Natural killer cell (primary cell): Measurements from ENCODE around the gene SOX15. TPM values are rescaled to one million over a fixed set of nuclear protein-coding genes. Genes with fewer than 3 reads are reported as not detected.

Experiments
- ATAC-seq, 3 donors: fragments of 150-1000 bp in 2 of 3; fragments of 200-7000 bp in 1 of 3; cut with Tn5 transposase; 1 replicate in 1 of 3; 2 replicates in 2 of 3; pipeline ENCODE4 v1.10.0; 2021; ENCODE audit warnings: mild to moderate bottlenecking in 2 of 3, moderate library complexity in 2 of 3
- DNase-seq, 2 donors: peaks; one replicate each; pipeline versions ENCODE4 v3.0.0 to v3.0.0-alpha.2; 2013 to 2021; ENCODE audit warnings: mixed read lengths in 1 of 2
- H3K27ac ChIP-seq: one replicate; pipeline ENCODE4 v1.5.1; 2013; ENCODE audit warnings: mild to moderate bottlenecking, low read length
- H3K27me3 ChIP-seq: one replicate; pipeline ENCODE4 v1.6.1; 2013; ENCODE audit warnings: low read length; ENCODE audit not compliant: control insufficient read depth, insufficient read depth
- H3K36me3 ChIP-seq: one replicate; pipeline ENCODE4 v1.6.1; 2013; ENCODE audit warnings: low read length; ENCODE audit not compliant: control insufficient read depth, insufficient read depth
- H3K4me1 ChIP-seq: one replicate; pipeline ENCODE4 v1.6.1; 2013; ENCODE audit warnings: low read length; ENCODE audit not compliant: control insufficient read depth, insufficient read depth
- H3K4me3 ChIP-seq: one replicate; pipeline ENCODE4 v1.5.1; 2013; ENCODE audit warnings: low read length
- H3K9me3 ChIP-seq: one replicate; pipeline ENCODE4 v1.6.1; 2013; ENCODE audit warnings: low read length; ENCODE audit not compliant: control insufficient read depth, insufficient read depth
- H3K27ac Mint-ChIP-seq, 2 donors: one replicate each; pipeline ENCODE4 v1.8.0; 2022; ENCODE audit warnings: mild to moderate bottlenecking in 2 of 2, mixed read lengths in 2 of 2, moderate library complexity in 1 of 2
- H3K27me3 Mint-ChIP-seq, 2 donors: one replicate each; pipeline ENCODE4 v1.8.0; 2022; ENCODE audit warnings: low read depth in 2 of 2, mixed read lengths in 2 of 2
- H3K36me3 Mint-ChIP-seq: one replicate; pipeline ENCODE4 v1.8.0; 2022; ENCODE audit warnings: mixed read lengths
- H3K4me1 Mint-ChIP-seq, 2 donors: one replicate each; pipeline ENCODE4 v1.8.0; 2022; ENCODE audit warnings: mixed read lengths in 2 of 2
- H3K4me3 Mint-ChIP-seq: one replicate; pipeline ENCODE4 v1.8.0; 2022; ENCODE audit warnings: mild to moderate bottlenecking, moderate library complexity, mixed read lengths
- H3K9me3 Mint-ChIP-seq, 2 donors: one replicate each; pipeline ENCODE4 v1.8.0; 2022; ENCODE audit warnings: mixed read lengths in 2 of 2
- CTCF ChIP-seq: fragments of 200-600 bp; IDR thresholded peaks from one replicate; pipeline ENCODE4 v1.8.0; 2022; ENCODE audit warnings: antibody characterized with exemption
- WGBS: methylation state at CpG from one replicate; pipeline ENCODE4 v1.1.7; 2013; ENCODE audit warnings: missing lambda C conversion rate; ENCODE audit not compliant: insufficient coverage; 5-methylcytosine and 5-hydroxymethylcytosine counted together
- intact Hi-C: fragments of 100-400 bp; cut with micrococcal nuclease; formaldehyde crosslinking; loops from one replicate; pipeline ENCODE4 v1.14.2; 2022
- total RNA-seq, 4 donors: library from RNA; stranded (reverse); fragments of 120-200 nt in 1 of 4; gene quantifications; one replicate each; pipeline versions ENCODE4 v1.2.3 to v1.2.4, GENCODE V29; 2013 to 2022

SOX15 gene
- total RNA-seq, 3 donors from 2014 or later (not counting 1 experiment from before 2014, with no cell fraction given) = 0.27 TPM; not detected in 2

GRCh38 chr17:7575481-7575883 is 14.4 kb downstream of the SOX15 start:
- H3K27me3 ChIP-seq = no peaks in the 10 kb centered on the region
- peaks cover 56% of the 10 kb centered on the region for H3K4me1 ChIP-seq
- ATAC-seq = no peak
- no peak for DNase-seq
- Mint-ChIP-seq H3K36me3 (peaks cover 15% of the 10 kb centered on the region), H3K27me3 (no peaks in the 10 kb centered on the region), H3K27ac (peak overlapping the region; percentile 98 to 100), H3K4me3 (peak overlapping the region; percentile 21), H3K4me1 (peaks cover 56 to 66% of the 10 kb centered on the region in 2 donors), H3K9me3 (no peaks in the 10 kb centered on the region)
- no peaks in the 10 kb centered on the region for H3K9me3 ChIP-seq
- peak overlapping the region; percentile 15 for H3K27ac ChIP-seq
- TF ChIP-seq CTCF = no peak
- peaks cover 55% of the 10 kb centered on the region for H3K36me3 ChIP-seq
- WGBS = 73% methylated on average over 1 of the region's 1 CpG
- H3K4me3 ChIP-seq = no peak overlapping the region
- intact Hi-C loops = no loop called here

- Histone ChIP-seq H3K36me3 (peaks cover 60% of the 10 kb centered on the region), H3K4me3 (peak overlapping the region; percentile 93), H3K4me1 (peaks cover 45% of the 10 kb centered on the region), H3K27me3 (no peaks in the 10 kb centered on the region), H3K27ac (peak overlapping the region; percentile 36), H3K9me3 (no peaks in the 10 kb centered on the region)
- no peak for TF ChIP-seq CTCF
- Mint-ChIP-seq H3K27me3 (no peaks in the 10 kb centered on the region), H3K9me3 (no peaks in the 10 kb centered on the region), H3K36me3 (peaks cover 15% of the 10 kb centered on the region), H3K4me3 (peak overlapping the region; percentile 99), H3K27ac (peak overlapping the region; percentile 98 to 100), H3K4me1 (peaks cover 48 to 55% of the 10 kb centered on the region in 2 donors)
- no peak for ATAC-seq
- WGBS = 40% methylated on average over 14 of the region's 15 CpGs
- intact Hi-C loops = loop anchor here (5.0 kb wide), 1 partner anchor 268 kb away; no protein-coding TSS in a partner anchor
- peak in 1 of 2 donors; percentile 29 for DNase-seq
Observed at GRCh38 chr17:7574176-7574953, 15.5 kb downstream of the SOX15 start.

GRCh38 chr17:7573324-7574080 is 16.4 kb downstream of the SOX15 start:
- Histone ChIP-seq H3K27me3 (no peaks in the 10 kb centered on the region), H3K4me3 (peak overlapping the region; percentile 93), H3K27ac (peak overlapping the region; percentile 96), H3K9me3 (no peaks in the 10 kb centered on the region), H3K36me3 (peaks cover 55% of the 10 kb centered on the region), H3K4me1 (peaks cover 36% of the 10 kb centered on the region)
- ATAC-seq = peak; percentile 51 to 70 (median 53)
- no peak for TF ChIP-seq CTCF
- Mint-ChIP-seq H3K9me3 (no peaks in the 10 kb centered on the region), H3K36me3 (peaks cover 15% of the 10 kb centered on the region), H3K27ac (peak overlapping the region; percentile 98 to 100), H3K4me1 (peaks cover 43 to 47% of the 10 kb centered on the region in 2 donors), H3K27me3 (no peaks in the 10 kb centered on the region), H3K4me3 (peak overlapping the region; percentile 99)
- DNase-seq = peak; percentile 91 to 97
- WGBS = under 1% methylated on average over 71 of the region's 71 CpGs
- intact Hi-C loops = loop anchor here (1.0 to 5.0 kb wide), 6 partner anchors 10 to 269 kb away; partner anchors contain the start of genes EIF5A, FXR2, MPDU1 and POLR2A
